ENCODE data around the gene F7. TPM values are rescaled to one million over a fixed set of nuclear protein-coding genes. Genes with fewer than 3 reads are reported as not detected.

Gene F7
- total RNA-seq, 1 donor from 2014 or later, result not detected

DNA sequence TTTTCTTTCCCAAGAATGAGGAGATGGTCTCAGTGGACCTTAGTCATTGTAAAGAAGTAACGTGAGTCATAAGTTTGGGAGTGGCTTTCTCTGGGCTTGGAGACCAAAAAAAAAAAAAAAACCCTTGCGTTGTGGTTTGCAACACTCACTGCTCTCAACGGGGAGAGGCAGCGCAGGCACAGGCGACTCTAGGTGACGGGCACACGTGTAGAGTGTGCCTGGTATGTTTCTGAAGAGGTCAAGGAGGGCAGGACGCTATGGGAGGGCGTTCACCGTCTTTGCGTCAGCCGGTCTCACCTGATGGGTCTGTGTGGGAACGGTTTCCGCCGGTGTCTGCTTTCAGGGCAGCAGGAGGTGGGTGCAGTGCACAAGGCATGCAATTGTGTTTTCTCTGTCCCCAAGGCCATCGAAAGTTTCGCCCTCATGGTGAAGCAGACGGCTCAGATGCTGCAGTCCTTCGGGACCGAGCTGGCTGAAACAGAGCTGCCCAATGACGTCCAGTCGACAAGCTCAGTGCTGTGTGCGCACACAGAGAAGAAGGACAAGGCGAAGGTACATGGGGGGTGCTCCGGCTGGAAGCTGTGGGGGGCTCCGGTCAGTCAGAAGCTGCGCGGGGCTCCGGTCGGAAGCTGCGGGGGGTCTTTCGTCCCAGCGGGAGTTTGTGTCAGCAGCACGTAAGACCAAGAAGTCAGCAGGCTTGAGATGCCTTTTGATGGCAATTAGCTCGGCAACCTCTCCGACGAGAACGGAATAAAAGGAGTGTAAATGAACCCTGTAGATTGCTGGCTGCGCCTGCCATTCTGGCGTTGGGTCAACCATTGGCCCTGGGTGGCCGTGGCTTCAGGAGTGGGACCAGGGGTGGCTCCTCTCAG lies 40.8 kb upstream of the F7 start:
- Mint-ChIP-seq H3K9me3 (no peaks in the 10 kb centered on the region), H3K27ac (no peak overlapping the region), H3K36me3 (ENCODE audit: low read depth) (no peaks in the 10 kb centered on the region), H3K4me3 (no peak overlapping the region), H3K4me1 (no peaks in the 10 kb centered on the region), H3K27me3 (no peaks in the 10 kb centered on the region)
- intact Hi-C loops (cut with micrococcal nuclease), result no loop called here
- no peak for DNase-seq

GRCh38 chr13:113065406-113066141 lies 40.0 kb upstream of the F7 start:
- intact Hi-C loops (cut with micrococcal nuclease), result no loop called here
- Mint-ChIP-seq H3K36me3 (ENCODE audit: low read depth) (no peaks in the 10 kb centered on the region), H3K27ac (no peak overlapping the region), H3K9me3 (no peaks in the 10 kb centered on the region), H3K4me1 (no peaks in the 10 kb centered on the region), H3K27me3 (no peaks in the 10 kb centered on the region), H3K4me3 (no peak overlapping the region)
- DNase-seq, result no peak

GRCh38 chr13:113066142-113066455 lies 39.5 kb upstream of the F7 start:
- intact Hi-C loops (cut with micrococcal nuclease), result no loop called here
- DNase-seq, result no peak
- H3K4me1 Mint-ChIP-seq, result no peaks in the 10 kb centered on the region
- no peaks in the 10 kb centered on the region for H3K36me3 Mint-ChIP-seq (ENCODE audit: low read depth)
- H3K9me3 Mint-ChIP-seq, result no peaks in the 10 kb centered on the region
- H3K27ac Mint-ChIP-seq, result no peak overlapping the region
- no peak overlapping the region for H3K4me3 Mint-ChIP-seq
- no peaks in the 10 kb centered on the region for H3K27me3 Mint-ChIP-seq

DNA sequence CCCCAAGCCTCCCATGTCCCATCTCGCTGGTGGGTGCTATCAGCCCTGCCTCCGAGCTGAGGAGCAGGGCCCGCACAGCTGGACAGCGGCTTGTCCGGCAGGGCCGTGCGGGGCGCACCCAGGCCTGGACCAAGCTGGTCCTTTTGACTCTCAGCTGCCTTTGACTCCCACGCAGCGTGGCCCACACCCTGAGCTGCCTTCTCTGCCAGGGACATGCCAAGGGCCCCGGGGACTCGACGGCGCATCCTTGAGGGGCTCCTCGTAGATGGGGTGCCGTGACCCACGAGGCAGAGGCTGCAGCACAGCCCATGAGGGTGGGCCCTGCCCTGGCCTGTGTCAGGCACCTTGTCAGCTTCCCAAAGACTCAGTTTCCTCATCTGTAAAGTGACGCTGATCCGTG lies 38.8 kb upstream of the F7 start:
- H3K4me1 Mint-ChIP-seq, result no peaks in the 10 kb centered on the region
- DNase-seq, result no peak
- H3K4me3 Mint-ChIP-seq, result no peak overlapping the region
- no peaks in the 10 kb centered on the region for H3K27me3 Mint-ChIP-seq
- H3K27ac Mint-ChIP-seq, result no peak overlapping the region
- no peaks in the 10 kb centered on the region for H3K36me3 Mint-ChIP-seq (ENCODE audit: low read depth)
- H3K9me3 Mint-ChIP-seq, result no peaks in the 10 kb centered on the region
- intact Hi-C loops (cut with micrococcal nuclease), result no loop called here

DNA sequence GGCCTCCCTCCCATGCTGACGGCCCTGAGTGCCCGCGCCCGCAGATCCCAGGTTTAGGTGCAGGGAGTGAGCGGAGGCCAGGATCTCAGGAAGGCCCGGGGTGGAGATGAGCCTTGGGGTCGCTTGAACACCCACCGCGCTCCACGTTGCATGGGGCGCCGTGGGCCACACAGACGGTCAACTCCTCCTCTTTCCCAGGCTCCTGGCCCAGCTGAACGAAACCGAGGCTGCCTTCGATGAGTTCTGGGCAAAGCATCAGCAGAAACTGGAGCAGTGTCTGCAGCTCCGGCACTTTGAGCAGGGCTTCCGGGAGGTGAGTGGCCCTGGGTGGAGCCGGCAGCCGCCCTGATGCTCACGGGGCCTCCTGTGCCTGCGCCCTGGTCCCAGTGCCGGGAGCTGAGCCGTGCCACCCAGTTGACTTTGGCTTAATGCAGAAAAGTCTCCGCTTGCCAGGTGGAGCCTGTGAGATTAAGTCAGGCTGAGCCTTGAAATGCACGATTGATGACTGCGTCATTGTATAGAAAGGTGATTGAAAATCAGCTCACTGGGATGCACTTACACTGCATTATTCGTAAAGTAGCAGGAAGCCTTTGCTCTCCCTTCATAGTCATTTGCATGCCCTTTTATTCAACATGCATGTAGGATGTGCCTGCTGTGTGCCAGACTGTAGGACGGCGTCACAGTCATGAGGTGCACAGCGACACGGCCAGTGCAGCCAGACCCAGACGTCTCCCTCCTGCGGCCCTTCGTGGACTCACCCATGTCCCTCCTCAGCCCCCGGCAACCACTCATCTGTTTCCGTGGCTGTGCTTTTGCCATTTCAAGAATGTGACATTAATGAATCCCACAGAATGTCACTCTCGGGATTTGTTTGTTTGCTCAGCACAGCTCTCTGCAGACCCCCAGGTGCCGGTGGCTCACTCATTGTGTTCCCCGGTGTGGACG lies 35.5 kb upstream of the F7 start:
- no peak overlapping the region for H3K4me3 Mint-ChIP-seq
- no peak for DNase-seq
- intact Hi-C loops (cut with micrococcal nuclease), result no loop called here
- H3K4me1 Mint-ChIP-seq, result no peaks in the 10 kb centered on the region
- no peak overlapping the region for H3K27ac Mint-ChIP-seq
- H3K27me3 Mint-ChIP-seq, result no peaks in the 10 kb centered on the region
- no peaks in the 10 kb centered on the region for H3K36me3 Mint-ChIP-seq (ENCODE audit: low read depth)
- H3K9me3 Mint-ChIP-seq, result no peaks in the 10 kb centered on the region

GRCh38 chr13:113070855-113071254 lies 34.7 kb upstream of the F7 start:
- Mint-ChIP-seq H3K4me1 (no peaks in the 10 kb centered on the region), H3K27ac (no peak overlapping the region), H3K4me3 (no peak overlapping the region), H3K36me3 (ENCODE audit: low read depth) (no peaks in the 10 kb centered on the region), H3K9me3 (no peaks in the 10 kb centered on the region), H3K27me3 (no peaks in the 10 kb centered on the region)
- DNase-seq, result no peak
- intact Hi-C loops (cut with micrococcal nuclease), result no loop called here

GRCh38 chr13:113072376-113072775 lies 33.2 kb upstream of the F7 start:
- intact Hi-C loops (cut with micrococcal nuclease), result no loop called here
- Mint-ChIP-seq H3K9me3 (no peaks in the 10 kb centered on the region), H3K27ac (no peak overlapping the region), H3K36me3 (ENCODE audit: low read depth) (no peaks in the 10 kb centered on the region), H3K27me3 (no peaks in the 10 kb centered on the region), H3K4me1 (no peaks in the 10 kb centered on the region), H3K4me3 (no peak overlapping the region)
- no peak for DNase-seq

GRCh38 chr13:113073942-113074341 lies 31.6 kb upstream of the F7 start:
- Mint-ChIP-seq H3K36me3 (ENCODE audit: low read depth) (no peaks in the 10 kb centered on the region), H3K27me3 (no peaks in the 10 kb centered on the region), H3K27ac (no peak overlapping the region), H3K4me1 (no peaks in the 10 kb centered on the region), H3K4me3 (no peak overlapping the region), H3K9me3 (no peaks in the 10 kb centered on the region)
- no peak for DNase-seq
- intact Hi-C loops (cut with micrococcal nuclease), result no loop called here

DNA sequence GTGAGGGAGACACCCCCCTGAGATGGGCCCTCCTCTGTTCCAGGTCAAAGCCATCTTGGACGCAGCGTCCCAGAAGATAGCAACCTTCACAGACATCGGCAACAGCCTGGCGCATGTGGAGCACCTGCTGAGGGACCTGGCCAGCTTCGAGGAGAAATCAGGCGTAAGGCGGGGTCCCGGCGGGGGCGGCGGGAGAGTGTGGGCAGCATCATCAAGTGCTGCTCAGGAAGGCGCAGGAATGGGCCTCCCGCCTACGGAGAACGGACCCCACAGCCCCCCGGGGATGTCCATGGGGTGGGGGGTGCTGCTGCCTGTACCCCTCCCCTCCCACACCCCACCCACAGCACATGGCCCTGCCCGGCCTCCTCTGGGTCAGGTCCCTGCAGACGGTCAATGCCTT lies 31.2 kb upstream of the F7 start:
- no peaks in the 10 kb centered on the region for H3K4me1 Mint-ChIP-seq
- intact Hi-C loops (cut with micrococcal nuclease), result no loop called here
- H3K9me3 Mint-ChIP-seq, result no peaks in the 10 kb centered on the region
- H3K27ac Mint-ChIP-seq, result no peak overlapping the region
- no peaks in the 10 kb centered on the region for H3K27me3 Mint-ChIP-seq
- H3K4me3 Mint-ChIP-seq, result no peak overlapping the region
- DNase-seq, result no peak
- no peaks in the 10 kb centered on the region for H3K36me3 Mint-ChIP-seq (ENCODE audit: low read depth)

DNA sequence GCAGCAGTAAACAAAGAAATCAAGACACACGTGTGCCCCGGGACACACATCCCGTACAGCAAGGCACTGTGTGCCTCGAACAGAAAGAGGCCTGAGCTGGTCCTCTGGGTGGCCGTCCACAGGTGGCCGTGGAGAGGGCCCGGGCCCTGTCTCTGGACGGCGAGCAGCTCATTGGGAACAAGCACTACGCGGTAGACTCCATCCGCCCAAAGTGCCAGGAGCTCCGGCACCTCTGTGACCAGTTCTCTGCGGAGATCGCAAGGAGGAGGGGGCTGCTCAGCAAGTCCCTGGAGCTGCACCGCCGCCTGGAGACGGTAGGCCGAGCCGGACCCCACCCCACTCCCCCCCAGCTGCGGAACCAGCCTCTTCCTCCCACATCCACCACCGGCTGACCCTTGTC lies 30.7 kb upstream of the F7 start:
- no peak overlapping the region for H3K27ac Mint-ChIP-seq
- no peak for DNase-seq
- H3K27me3 Mint-ChIP-seq, result no peaks in the 10 kb centered on the region
- no peaks in the 10 kb centered on the region for H3K4me1 Mint-ChIP-seq
- no peaks in the 10 kb centered on the region for H3K9me3 Mint-ChIP-seq
- H3K36me3 Mint-ChIP-seq (ENCODE audit: low read depth), result no peaks in the 10 kb centered on the region
- intact Hi-C loops (cut with micrococcal nuclease), result no loop called here
- no peak overlapping the region for H3K4me3 Mint-ChIP-seq

DNA sequence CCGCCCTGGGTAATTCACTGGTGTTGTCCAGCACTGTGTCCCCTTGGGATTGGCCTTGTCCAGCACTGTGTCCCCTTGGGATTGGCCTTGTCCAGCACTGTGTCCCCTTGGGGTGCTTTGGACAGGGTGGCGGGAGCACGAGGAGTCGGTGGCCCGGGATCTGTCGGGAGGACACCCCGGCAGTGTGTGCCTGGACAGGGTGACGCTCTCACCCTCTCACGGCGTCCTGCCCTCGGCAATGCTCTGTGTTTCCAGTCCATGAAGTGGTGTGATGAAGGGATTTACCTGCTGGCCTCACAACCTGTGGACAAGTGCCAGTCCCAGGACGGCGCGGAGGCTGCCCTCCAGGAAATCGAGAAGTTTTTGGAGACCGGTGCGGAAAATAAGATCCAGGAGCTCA lies 29.9 kb upstream of the F7 start:
- Mint-ChIP-seq H3K27me3 (no peaks in the 10 kb centered on the region), H3K36me3 (ENCODE audit: low read depth) (no peaks in the 10 kb centered on the region), H3K4me1 (no peaks in the 10 kb centered on the region)

DNA sequence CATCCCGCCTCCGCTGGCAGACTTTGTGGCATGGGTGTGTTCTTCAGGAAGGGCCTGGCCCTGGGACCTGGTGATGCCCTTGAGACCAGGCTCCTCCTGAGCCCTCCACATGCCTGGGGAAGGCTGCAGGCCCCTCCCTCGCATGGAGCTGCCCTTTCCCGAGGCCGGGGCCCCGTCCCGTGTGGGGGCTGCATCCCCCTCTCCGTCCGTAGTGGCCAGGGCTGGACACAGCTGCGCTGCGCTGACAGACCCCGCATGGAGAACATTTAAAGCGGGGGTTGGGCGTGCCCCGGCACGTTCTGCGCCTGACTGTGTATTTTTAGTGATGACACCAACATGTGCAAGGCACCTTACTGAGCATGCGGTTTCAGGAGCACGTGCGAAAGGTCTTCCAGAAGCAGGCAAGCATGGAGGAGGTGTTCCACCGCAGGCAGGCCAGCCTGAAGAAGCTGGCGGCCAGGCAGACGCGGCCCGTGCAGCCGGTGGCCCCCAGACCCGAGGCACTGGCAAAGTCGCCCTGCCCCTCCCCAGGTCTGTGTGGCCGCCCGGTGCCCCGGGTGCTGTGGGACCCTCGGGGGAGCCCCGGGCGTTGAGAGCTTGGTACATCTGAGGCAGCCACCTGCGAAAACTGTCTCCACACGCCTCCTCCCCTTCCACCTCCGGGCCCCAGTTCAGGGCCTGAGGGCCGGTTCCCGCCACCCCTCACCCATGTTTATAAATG lies 28.8 kb upstream of the F7 start:
- Mint-ChIP-seq H3K4me3 (no peak overlapping the region), H3K27me3 (no peaks in the 10 kb centered on the region), H3K4me1 (no peaks in the 10 kb centered on the region), H3K9me3 (no peaks in the 10 kb centered on the region), H3K27ac (no peak overlapping the region), H3K36me3 (ENCODE audit: low read depth) (no peaks in the 10 kb centered on the region)
- no peak for DNase-seq
- intact Hi-C loops (cut with micrococcal nuclease), result no loop called here

More for the DNA sequence above, 29.9 kb upstream of the F7 start:
- Mint-ChIP-seq H3K27ac (no peak overlapping the region), H3K9me3 (no peaks in the 10 kb centered on the region), H3K4me3 (no peak overlapping the region)
- no peak for DNase-seq
- intact Hi-C loops (cut with micrococcal nuclease), result no loop called here

- H3K4me3 Mint-ChIP-seq, result no peak overlapping the region
- H3K4me1 Mint-ChIP-seq, result no peaks in the 10 kb centered on the region
- no peaks in the 10 kb centered on the region for H3K27me3 Mint-ChIP-seq
- intact Hi-C loops (cut with micrococcal nuclease), result no loop called here
- no peak overlapping the region for H3K27ac Mint-ChIP-seq
- H3K36me3 Mint-ChIP-seq (ENCODE audit: low read depth), result no peaks in the 10 kb centered on the region
- DNase-seq, result no peak
- no peaks in the 10 kb centered on the region for H3K9me3 Mint-ChIP-seq
Measured at GRCh38 chr13:113077566-113077952, 28.0 kb upstream of the F7 start.

Data from activated CD4-positive, alpha-beta T cell treated with anti-CD3 and anti-CD28 coated beads, Interleukin-2, amount 10 ng/mL, durations not matched to agents 24 days and 14 days (primary cell).